Stimulated activated CD4-positive, alpha-beta T cell treated with anti-CD3 and anti-CD28 coated beads, Interleukin-1b, Interleukin-23, amount 100 ng/mL, for 1 hour (primary cell): ENCODE data around the gene MRPL21.
A peak's percentile ranks its signal among the peaks of the same experiment; 100 is the strongest.
"Not testable (repeated sequence)": the region's sequence is repeated elsewhere in the genome, so short reads cannot be mapped to it uniquely, and the experiment has no call there.

Experiments
- DNase-seq, 2 donors: peaks; one replicate each; pipeline ENCODE4 v3.0.0-alpha.2; 2020; ENCODE audit warnings: low read depth in 2 of 2

The MRPL21 gene

GRCh38 chr11:68868221-68868835, 35.3 kb downstream of the MRPL21 start:
- DNase-seq, result no peak

GRCh38 chr11:68867066-68867465, 36.6 kb downstream of the MRPL21 start:
- DNase-seq, result no peak

- no peak for DNase-seq
Measured at GRCh38 chr11:68865241-68865640, 38.4 kb downstream of the MRPL21 start.

GRCh38 chr11:68863553-68864265, 39.9 kb downstream of the MRPL21 start:
- no peak for DNase-seq

GRCh38 chr11:68862421-68862820, 41.2 kb downstream of the MRPL21 start:
- no peak for DNase-seq

- no peak for DNase-seq
Measured at GRCh38 chr11:68859123-68859522, 44.5 kb downstream of the MRPL21 start.

GRCh38 chr11:68857037-68857586, 46.5 kb downstream of the MRPL21 start:
- DNase-seq, result no peak

GRCh38 chr11:68856425-68857030, 47.1 kb downstream of the MRPL21 start:
- DNase-seq, result not testable (repeated sequence)

- no peak for DNase-seq
Measured at GRCh38 chr11:68855205-68855981, 48.2 kb downstream of the MRPL21 start.

- no peak for DNase-seq
Measured at GRCh38 chr11:68854273-68854958, 49.2 kb downstream of the MRPL21 start.

GRCh38 chr11:68852628-68853027, 51.0 kb downstream of the MRPL21 start:
- DNase-seq, result no peak

GRCh38 chr11:68848429-68848828, 55.2 kb downstream of the MRPL21 start:
- DNase-seq, result no peak

GRCh38 chr11:68847395-68847794, 56.2 kb downstream of the MRPL21 start:
- no peak for DNase-seq

- no peak for DNase-seq
Measured at GRCh38 chr11:68845351-68846002, 58.2 kb downstream of the MRPL21 start.

- DNase-seq, result no peak
Measured at GRCh38 chr11:68844801-68845200, 58.8 kb downstream of the MRPL21 start.

GRCh38 chr11:68844376-68844775, 59.3 kb downstream of the MRPL21 start:
- no peak for DNase-seq

- DNase-seq, result peak in 1 of 2 donors; percentile 47
Measured at GRCh38 chr11:68843703-68844312, 59.8 kb downstream of the MRPL21 start.

- no peak for DNase-seq
Measured at GRCh38 chr11:68843052-68843561, 60.5 kb downstream of the MRPL21 start.

- DNase-seq, result no peak
Measured at GRCh38 chr11:68842427-68843051, 61.1 kb downstream of the MRPL21 start.
